Measurements from ENCODE around the gene NAB1.
"Not testable (repeated sequence)": the region's sequence is repeated elsewhere in the genome, so short reads cannot be mapped to it uniquely, and the experiment has no call there.

The NAB1 gene

DNA sequence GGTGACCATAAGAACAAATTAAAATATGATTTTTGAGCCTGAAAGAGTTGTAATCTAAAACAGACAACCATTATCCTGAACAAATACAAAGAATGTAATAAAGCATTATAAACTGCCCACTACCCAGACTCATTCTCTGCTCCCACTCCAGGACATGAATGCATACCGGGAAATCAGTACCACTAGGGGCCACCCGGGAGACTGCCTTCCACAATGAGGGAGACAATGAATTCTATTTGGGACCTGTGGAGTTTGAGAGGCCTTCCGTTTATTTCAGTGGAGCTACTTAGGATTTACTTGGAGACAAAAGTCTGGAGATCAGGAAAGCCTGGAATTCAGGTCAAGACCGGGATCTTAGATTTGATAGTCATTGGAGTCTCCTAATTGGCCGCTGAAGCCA is 50.0 kb downstream of the NAB1 start:
- H3K4me1 ChIP-seq (ENCODE audit: control insufficient read depth, insufficient read depth, low read length) = no peaks in the 10 kb centered on the region
- H3K36me3 ChIP-seq (ENCODE audit: insufficient read depth, low read length) = no peaks in the 10 kb centered on the region
- H3K4me2 ChIP-seq (ENCODE audit: low read length) = no peak overlapping the region
- no peaks in the 10 kb centered on the region for H3K27me3 ChIP-seq (ENCODE audit: control insufficient read depth, insufficient read depth, low read length)
- no peaks in the 10 kb centered on the region for H3K9me3 ChIP-seq (replicated peaks; ENCODE audit: low read length)
- no peak overlapping the region for H3K9ac ChIP-seq (ENCODE audit: low read depth, low read length)
- no peak overlapping the region for H3K4me3 ChIP-seq (ENCODE audit: low read length)

DNA sequence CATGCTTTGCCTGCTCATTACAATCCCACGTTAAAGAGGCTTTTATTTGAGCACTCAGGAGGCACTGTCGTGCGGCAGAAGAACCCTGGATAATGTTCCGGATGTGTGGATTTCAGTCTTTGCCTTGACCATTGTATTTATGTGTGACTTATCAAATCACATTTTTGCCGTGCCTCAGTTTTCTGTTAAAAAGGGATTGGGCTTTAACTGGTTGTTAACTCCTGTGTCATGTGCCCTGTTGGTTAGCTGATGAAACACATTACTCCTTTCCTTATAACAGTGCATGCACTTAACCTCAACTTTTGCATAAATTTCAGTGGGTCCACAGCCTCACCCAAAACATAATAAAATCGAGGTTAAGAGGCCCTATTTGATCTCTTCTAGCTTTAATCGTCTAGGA is 52.7 kb downstream of the NAB1 start:
- Histone ChIP-seq H3K9me3 (replicated peaks; ENCODE audit: low read length) (no peaks in the 10 kb centered on the region), H3K9ac (ENCODE audit: low read depth, low read length) (no peak overlapping the region), H3K36me3 (ENCODE audit: insufficient read depth, low read length) (no peaks in the 10 kb centered on the region), H3K27me3 (ENCODE audit: control insufficient read depth, insufficient read depth, low read length) (peaks cover 8% of the 10 kb centered on the region), H3K4me2 (ENCODE audit: low read length) (no peak overlapping the region), H3K4me1 (ENCODE audit: control insufficient read depth, insufficient read depth, low read length) (no peaks in the 10 kb centered on the region), H3K4me3 (ENCODE audit: low read length) (no peak overlapping the region)

DNA sequence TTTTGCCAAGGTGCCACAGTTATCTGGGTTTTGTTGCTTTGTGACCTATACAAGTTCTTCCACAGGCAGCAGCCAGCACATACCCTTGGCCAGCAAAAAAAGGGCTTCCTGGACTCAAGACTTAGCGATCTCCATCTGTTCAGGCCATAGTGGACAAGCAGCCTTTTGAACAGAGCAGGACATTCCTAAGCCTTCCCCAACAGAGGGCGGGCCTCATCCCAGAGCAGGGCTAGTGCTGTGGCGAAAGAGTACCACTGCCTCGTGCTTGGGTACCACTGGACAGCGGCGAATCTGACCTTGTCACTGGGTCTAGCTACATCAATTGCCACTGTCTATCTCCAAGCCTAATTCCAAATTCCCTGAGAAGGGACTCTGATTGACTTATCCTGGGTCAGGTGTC is 56.4 kb downstream of the NAB1 start:
- Histone ChIP-seq H3K4me2 (ENCODE audit: low read length) (no peak overlapping the region), H3K27me3 (ENCODE audit: control insufficient read depth, insufficient read depth, low read length) (peaks cover 8% of the 10 kb centered on the region), H3K36me3 (ENCODE audit: insufficient read depth, low read length) (no peaks in the 10 kb centered on the region), H3K4me3 (ENCODE audit: low read length) (no peak overlapping the region), H3K9ac (ENCODE audit: low read depth, low read length) (no peak overlapping the region), H3K4me1 (ENCODE audit: control insufficient read depth, insufficient read depth, low read length) (no peaks in the 10 kb centered on the region), H3K9me3 (replicated peaks; ENCODE audit: low read length) (no peaks in the 10 kb centered on the region)

DNA sequence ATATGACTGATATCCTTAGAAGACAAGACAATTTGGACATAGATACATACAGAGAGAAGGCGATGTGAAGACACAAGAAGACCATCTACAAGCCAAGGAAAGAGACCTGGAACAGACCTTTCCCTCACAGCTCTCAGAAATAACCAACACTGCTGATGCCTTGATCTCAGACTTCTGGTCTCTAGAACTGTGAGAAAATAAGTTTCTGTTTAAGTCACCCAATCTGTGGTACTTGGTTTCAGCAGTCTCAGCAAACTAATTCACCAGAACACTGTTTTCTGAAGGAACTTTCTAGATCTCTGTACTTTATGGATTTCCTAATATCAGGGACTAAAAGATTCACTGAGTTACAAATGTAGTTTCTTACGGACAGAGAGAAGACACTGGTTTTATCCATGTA is 58.8 kb downstream of the NAB1 start:
- H3K4me3 ChIP-seq (ENCODE audit: low read length) = no peak overlapping the region
- H3K9me3 ChIP-seq (replicated peaks; ENCODE audit: low read length) = no peaks in the 10 kb centered on the region
- H3K4me2 ChIP-seq (ENCODE audit: low read length) = no peak overlapping the region
- H3K36me3 ChIP-seq (ENCODE audit: insufficient read depth, low read length) = no peaks in the 10 kb centered on the region
- H3K27me3 ChIP-seq (ENCODE audit: control insufficient read depth, insufficient read depth, low read length) = peaks cover 8% of the 10 kb centered on the region
- H3K4me1 ChIP-seq (ENCODE audit: control insufficient read depth, insufficient read depth, low read length) = no peaks in the 10 kb centered on the region
- H3K9ac ChIP-seq (ENCODE audit: low read depth, low read length) = no peak overlapping the region

DNA sequence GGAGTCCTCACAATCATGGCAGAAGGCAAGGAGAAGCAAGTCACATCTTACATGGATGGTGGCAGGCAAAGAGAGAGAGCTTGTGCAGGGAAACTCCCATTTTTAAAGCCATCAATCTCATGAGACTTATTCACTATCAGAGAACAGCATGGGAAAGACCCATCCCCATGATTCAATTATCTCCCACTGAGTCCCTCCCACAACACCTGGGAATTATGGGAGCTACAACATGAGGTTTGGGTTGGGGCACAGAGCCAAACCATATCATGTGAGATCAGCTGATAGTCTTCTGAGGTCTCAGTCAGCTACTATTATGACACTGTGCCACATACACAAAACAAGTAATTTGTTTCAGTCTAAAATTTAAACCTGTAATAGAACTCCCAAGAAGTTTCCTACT is 59.8 kb downstream of the NAB1 start:
- not testable (repeated sequence) for H3K36me3 ChIP-seq (ENCODE audit: insufficient read depth, low read length); H3K9me3 ChIP-seq (replicated peaks; ENCODE audit: low read length); H3K4me1 ChIP-seq (ENCODE audit: control insufficient read depth, insufficient read depth, low read length); H3K4me2 ChIP-seq (ENCODE audit: low read length); H3K4me3 ChIP-seq (ENCODE audit: low read length); H3K9ac ChIP-seq (ENCODE audit: low read depth, low read length); H3K27me3 ChIP-seq (ENCODE audit: control insufficient read depth, insufficient read depth, low read length)

DNA sequence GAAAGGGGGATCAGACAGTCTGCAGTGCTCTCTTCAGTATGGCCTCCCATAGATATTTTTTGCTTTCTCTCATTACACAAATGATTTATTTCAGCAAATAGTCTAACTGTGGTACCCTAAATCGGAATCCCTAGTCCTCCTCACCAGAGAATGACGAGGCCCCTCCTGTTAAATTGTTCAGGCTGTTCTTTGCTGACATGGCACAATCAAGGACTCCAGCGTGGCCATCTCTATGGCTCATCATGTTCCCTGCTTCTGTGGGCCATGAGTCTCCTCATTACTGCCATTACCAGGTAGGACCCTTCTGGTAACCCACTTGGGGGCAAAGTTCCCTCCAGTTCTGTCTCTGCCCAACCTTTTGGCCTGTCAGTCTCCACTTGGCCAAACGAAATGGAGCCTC is 62.2 kb downstream of the NAB1 start:
- H3K9me3 ChIP-seq (replicated peaks; ENCODE audit: low read length) = no peaks in the 10 kb centered on the region
- H3K36me3 ChIP-seq (ENCODE audit: insufficient read depth, low read length) = no peaks in the 10 kb centered on the region
- no peak overlapping the region for H3K9ac ChIP-seq (ENCODE audit: low read depth, low read length)
- no peaks in the 10 kb centered on the region for H3K4me1 ChIP-seq (ENCODE audit: control insufficient read depth, insufficient read depth, low read length)
- H3K4me2 ChIP-seq (ENCODE audit: low read length) = no peak overlapping the region
- H3K27me3 ChIP-seq (ENCODE audit: control insufficient read depth, insufficient read depth, low read length) = no peaks in the 10 kb centered on the region
- no peak overlapping the region for H3K4me3 ChIP-seq (ENCODE audit: low read length)

DNA sequence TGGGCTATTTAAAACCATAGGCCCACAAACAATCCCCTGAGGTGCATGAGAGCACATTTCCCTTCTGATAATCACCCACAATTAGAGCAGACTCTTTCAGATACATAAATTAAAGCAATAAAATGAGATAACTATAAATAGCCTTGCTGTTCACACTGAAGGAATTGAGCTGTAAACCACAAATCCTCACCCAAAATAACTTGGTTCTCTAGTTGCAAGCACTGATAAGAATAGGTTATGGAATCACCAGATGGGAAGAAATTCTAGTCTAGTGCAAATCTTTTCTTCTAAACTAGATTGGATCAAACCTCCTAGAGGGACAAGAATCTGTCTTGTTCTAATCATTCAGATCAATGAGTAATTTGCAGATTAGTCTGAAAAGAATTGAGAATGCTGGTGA is 64.6 kb downstream of the NAB1 start:
- Histone ChIP-seq H3K9me3 (replicated peaks; ENCODE audit: low read length) (no peaks in the 10 kb centered on the region), H3K4me3 (ENCODE audit: low read length) (no peak overlapping the region)

DNA sequence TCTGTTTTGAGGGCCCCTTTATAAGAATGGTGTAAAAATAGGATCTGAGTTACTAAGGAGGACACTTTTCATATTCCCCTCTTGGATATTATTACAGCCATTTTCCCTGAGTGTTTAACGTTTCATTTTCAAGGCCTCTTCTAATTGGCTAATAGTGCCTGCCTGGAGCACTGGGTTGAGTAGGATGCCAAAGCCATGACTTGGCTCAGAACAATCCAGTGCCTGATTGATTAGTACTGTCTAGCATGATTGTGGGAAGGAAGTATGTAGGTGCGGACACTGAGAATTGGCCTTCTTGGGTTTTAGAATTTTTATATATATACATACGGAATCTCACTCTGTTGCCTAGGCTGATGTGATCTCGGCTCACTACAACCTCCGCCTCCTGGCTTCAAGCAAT is 66.1 kb downstream of the NAB1 start:
- no peak overlapping the region for H3K4me2 ChIP-seq (ENCODE audit: low read length)
- H3K4me1 ChIP-seq (ENCODE audit: control insufficient read depth, insufficient read depth, low read length) = peaks cover 10% of the 10 kb centered on the region
- no peaks in the 10 kb centered on the region for H3K27me3 ChIP-seq (ENCODE audit: control insufficient read depth, insufficient read depth, low read length)
- no peak overlapping the region for H3K4me3 ChIP-seq (ENCODE audit: low read length)
- no peaks in the 10 kb centered on the region for H3K36me3 ChIP-seq (ENCODE audit: insufficient read depth, low read length)
- no peaks in the 10 kb centered on the region for H3K9me3 ChIP-seq (replicated peaks; ENCODE audit: low read length)
- H3K9ac ChIP-seq (ENCODE audit: low read depth, low read length) = no peak overlapping the region

More for the DNA sequence above, 64.6 kb downstream of the NAB1 start:
- Histone ChIP-seq H3K27me3 (ENCODE audit: control insufficient read depth, insufficient read depth, low read length) (no peaks in the 10 kb centered on the region), H3K4me2 (ENCODE audit: low read length) (no peak overlapping the region), H3K36me3 (ENCODE audit: insufficient read depth, low read length) (no peaks in the 10 kb centered on the region), H3K4me1 (ENCODE audit: control insufficient read depth, insufficient read depth, low read length) (peaks cover 3% of the 10 kb centered on the region), H3K9ac (ENCODE audit: low read depth, low read length) (no peak overlapping the region)

DNA sequence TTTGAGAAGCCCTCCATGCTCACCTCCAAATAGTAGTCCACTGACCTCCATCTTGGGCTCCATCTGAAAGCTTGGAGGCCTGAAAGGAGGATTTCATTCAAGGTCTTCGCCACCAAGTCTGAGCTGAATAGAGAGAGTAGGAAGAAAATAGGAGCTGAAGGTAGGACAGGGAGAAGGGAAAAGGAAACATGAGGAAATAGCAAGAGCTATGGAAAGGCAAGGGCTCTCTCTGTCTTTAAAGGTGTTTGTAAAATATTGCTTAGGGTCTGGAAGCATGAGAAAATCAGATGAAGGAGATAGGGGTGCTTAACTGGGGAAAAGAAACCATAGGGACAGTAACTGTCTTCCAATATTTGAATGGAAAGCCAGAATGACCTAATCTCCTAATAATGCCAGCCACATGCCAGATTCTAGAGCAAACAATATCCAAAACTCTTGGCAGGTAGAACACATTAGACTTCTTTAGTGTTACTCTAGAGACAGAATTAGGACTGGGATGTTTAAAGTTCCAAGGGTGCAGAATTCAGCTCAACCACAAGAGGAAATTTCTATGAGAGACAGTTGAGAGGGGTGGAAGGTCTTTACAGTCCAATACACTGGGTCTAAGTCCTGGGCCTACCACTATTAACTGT is 67.4 kb downstream of the NAB1 start:
- Histone ChIP-seq H3K9ac (ENCODE audit: low read depth, low read length) (no peak overlapping the region), H3K4me2 (ENCODE audit: low read length) (no peak overlapping the region), H3K27me3 (ENCODE audit: control insufficient read depth, insufficient read depth, low read length) (peaks cover 4% of the 10 kb centered on the region), H3K9me3 (replicated peaks; ENCODE audit: low read length) (no peaks in the 10 kb centered on the region), H3K4me1 (ENCODE audit: control insufficient read depth, insufficient read depth, low read length) (peaks cover 10% of the 10 kb centered on the region), H3K36me3 (ENCODE audit: insufficient read depth, low read length) (no peaks in the 10 kb centered on the region), H3K4me3 (ENCODE audit: low read length) (no peak overlapping the region)

DNA sequence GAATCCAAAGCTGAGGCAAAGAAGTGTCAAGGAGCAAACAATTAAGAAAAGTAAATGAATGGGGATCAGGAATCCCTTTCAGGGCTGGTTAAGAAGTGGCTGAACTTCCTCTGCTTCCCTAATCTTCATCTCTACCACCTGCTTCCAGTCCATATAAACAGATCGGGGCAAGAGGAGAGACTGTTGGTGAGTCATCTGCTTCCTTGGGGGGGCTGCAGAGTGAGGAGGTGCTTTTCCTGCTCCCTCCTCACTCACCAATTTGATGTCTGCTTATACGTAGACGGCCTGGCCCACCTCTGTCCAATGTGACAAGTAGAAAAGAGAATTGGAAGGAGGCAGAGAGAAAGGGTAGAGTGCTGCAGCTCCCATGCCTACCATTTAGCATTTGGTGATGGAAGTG is 68.4 kb downstream of the NAB1 start:
- Histone ChIP-seq H3K4me2 (ENCODE audit: low read length) (no peak overlapping the region), H3K27me3 (ENCODE audit: control insufficient read depth, insufficient read depth, low read length) (peaks cover 4% of the 10 kb centered on the region), H3K9ac (ENCODE audit: low read depth, low read length) (no peak overlapping the region), H3K9me3 (replicated peaks; ENCODE audit: low read length) (no peaks in the 10 kb centered on the region), H3K4me3 (ENCODE audit: low read length) (no peak overlapping the region), H3K4me1 (ENCODE audit: control insufficient read depth, insufficient read depth, low read length) (peaks cover 10% of the 10 kb centered on the region), H3K36me3 (ENCODE audit: insufficient read depth, low read length) (no peaks in the 10 kb centered on the region)

DNA sequence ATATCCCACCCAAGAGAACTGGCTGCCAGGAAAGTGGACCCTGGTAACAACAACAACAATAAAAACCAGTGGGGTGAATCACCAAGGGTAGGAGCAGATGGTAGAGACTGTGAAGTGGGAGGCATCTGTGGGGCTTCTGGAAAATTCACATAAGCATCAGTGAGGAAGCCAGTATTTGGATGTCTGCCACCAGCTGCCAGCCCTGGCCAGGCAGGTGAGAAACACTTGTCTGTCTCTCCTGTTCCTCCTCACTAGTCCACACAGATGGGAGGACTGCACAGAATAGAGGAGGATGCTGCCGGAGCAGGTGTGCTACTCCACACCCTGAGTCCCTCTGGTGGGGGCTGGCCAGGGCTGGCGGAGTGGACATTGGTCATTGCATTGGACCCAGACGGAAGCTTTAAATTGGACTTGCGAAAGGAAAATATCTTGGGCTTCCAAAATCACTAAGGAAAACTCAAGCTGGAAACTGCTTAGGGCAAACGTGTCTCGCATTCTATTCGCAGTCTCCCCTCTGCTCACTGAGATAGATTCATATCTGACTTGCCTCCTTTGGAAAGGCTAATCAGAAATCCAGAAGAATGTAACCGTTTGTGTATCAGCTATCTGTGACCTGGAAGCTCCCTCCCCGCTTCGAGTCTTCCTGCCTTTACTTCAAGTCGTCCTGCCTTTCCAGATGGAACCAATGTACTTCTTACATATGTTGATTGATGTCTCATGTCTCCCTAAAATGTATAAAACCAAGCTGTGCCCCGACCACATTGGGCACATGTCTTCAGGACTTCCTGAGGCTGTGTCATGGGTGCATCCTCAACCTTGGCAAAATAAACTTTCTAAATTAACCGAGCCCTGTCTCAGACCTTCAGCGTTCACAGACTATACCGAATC is 69.1 kb downstream of the NAB1 start:
- Histone ChIP-seq H3K4me3 (ENCODE audit: low read length) (no peak overlapping the region), H3K4me2 (ENCODE audit: low read length) (peak overlapping the region; percentile 63), H3K36me3 (ENCODE audit: insufficient read depth, low read length) (no peaks in the 10 kb centered on the region), H3K27me3 (ENCODE audit: control insufficient read depth, insufficient read depth, low read length) (peaks cover 4% of the 10 kb centered on the region), H3K9me3 (replicated peaks; ENCODE audit: low read length) (no peaks in the 10 kb centered on the region), H3K9ac (ENCODE audit: low read depth, low read length) (no peak overlapping the region), H3K4me1 (ENCODE audit: control insufficient read depth, insufficient read depth, low read length) (peaks cover 10% of the 10 kb centered on the region)
